T-helper 17 cell (primary cell): ENCODE measurements around the gene NMUR1. TPM values are rescaled to one million over a fixed set of nuclear protein-coding genes. Genes with fewer than 3 reads are reported as not detected.
"Not testable (repeated sequence)": the region's sequence is repeated elsewhere in the genome, so short reads cannot be mapped to it uniquely, and the experiment has no call there.

Experiments used
- ATAC-seq: fragments of 150-1000 bp; cut with Tn5 transposase; 2 replicates; pipeline ENCODE4 v1.10.0; 2021; ENCODE audit warnings: mild to moderate bottlenecking, moderate library complexity
- DNase-seq, 3 donors: peaks; one replicate each; pipeline versions ENCODE4 v3.0.0 to v3.0.0-alpha.2; 2020 to 2021
- H3K9me3 ChIP-seq: one replicate; pipeline ENCODE4 v1.7.0; 2013; ENCODE audit warnings: low read length, mild to moderate bottlenecking; ENCODE audit not compliant: control insufficient read depth, poor library complexity, severe bottlenecking
- H3K27ac Mint-ChIP-seq: one replicate; pipeline ENCODE4 v1.8.0; 2022; ENCODE audit warnings: mild to moderate bottlenecking, moderate library complexity, mixed read lengths
- H3K27me3 Mint-ChIP-seq: one replicate; pipeline ENCODE4 v1.8.0; 2022; ENCODE audit warnings: mixed read lengths
- H3K36me3 Mint-ChIP-seq: one replicate; pipeline ENCODE4 v1.8.0; 2022; ENCODE audit warnings: low read depth, mixed read lengths
- H3K4me1 Mint-ChIP-seq: one replicate; pipeline ENCODE4 v1.8.0; 2022; ENCODE audit warnings: mild to moderate bottlenecking, mixed read lengths
- H3K4me3 Mint-ChIP-seq: one replicate; pipeline ENCODE4 v1.8.0; 2022; ENCODE audit warnings: mild to moderate bottlenecking, moderate library complexity, mixed read lengths
- total RNA-seq, 4 donors: library from RNA in 2 of 4; stranded (reverse) in 2 of 4; gene quantifications; one replicate each; pipeline ENCODE4 v1.2.3 and lab custom pipeline; 2022 to 2026

NMUR1 gene
- total RNA-seq (under 1 TPM; 0.35 to 0.55 TPM), total RNA-seq (lab: John Stamatoyannopoulos, UW) (0.12 to 0.38 reads per million in 2 donors)

DNA sequence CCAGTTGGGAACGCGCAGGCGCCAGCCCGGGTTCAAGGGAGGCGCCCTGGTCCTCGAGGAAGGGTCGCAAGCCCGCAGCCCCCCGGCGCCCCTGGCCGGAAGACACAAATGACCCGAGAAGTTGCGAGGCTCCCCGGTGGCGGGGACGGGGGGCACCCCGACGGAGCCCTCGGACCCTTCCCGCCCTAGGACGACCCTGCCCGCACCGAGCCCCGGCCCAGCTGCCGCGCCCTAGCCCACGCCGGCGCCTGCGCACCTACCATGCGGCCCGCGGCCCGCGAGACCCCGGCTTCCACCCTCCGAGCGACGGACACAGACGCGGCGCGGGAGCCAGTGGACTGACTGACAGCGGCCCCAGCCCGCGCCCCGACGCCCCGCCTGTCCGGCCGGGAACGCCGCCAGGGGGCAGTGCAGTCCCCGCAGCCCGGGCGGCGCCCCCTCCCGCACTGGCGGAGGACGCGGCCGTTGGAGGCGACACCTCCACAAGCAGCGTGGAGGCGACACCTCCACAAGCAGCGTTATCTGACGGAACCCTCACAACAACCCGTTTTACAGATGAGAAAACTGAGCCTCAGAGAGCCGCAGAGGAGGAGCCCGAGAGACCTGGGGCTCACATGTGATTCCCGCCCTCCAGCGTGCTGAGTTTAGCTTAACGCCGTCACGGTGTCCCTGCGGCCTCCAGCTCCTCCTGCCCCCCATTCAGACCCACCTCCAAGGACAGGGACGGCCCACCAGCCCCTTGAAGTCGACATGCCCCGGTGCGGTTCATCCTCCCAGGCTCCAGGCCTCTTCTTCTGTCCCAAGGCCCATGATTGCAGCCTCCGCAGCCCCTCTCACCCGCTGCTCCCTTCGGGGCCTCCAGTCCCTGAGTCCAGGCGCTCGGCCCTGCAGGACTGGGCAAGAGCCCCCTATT, at the start of gene NMUR1:
TSS of gene NMUR1 (minus strand) at position 347 of the 913 bp plus-strand sequence. CDS start at position 263, 84 bp downstream.
- DNase-seq (peak; percentile 66 to 81 (median 78)), ATAC-seq (peak; percentile 96)
- H3K9me3 ChIP-seq = no peaks in the 10 kb centered on the region
- no peaks in the 10 kb centered on the region for H3K36me3 Mint-ChIP-seq
- H3K4me1 Mint-ChIP-seq = peaks cover 13% of the 10 kb centered on the region
- H3K4me3 Mint-ChIP-seq = peak within 1 kb of the TSS; percentile 88
- H3K27me3 Mint-ChIP-seq = no peaks in the 10 kb centered on the region
- H3K27ac Mint-ChIP-seq = peak within 1 kb of the TSS; percentile 34

GRCh38 chr2:231579560-231579959, 49.3 kb upstream of the NMUR1 start:
- no peak overlapping the region for H3K4me3 Mint-ChIP-seq
- ATAC-seq (no peak), DNase-seq (no peak)
- no peaks in the 10 kb centered on the region for H3K4me1 Mint-ChIP-seq
- H3K36me3 Mint-ChIP-seq = peaks cover 3% of the 10 kb centered on the region
- H3K27me3 Mint-ChIP-seq = peaks cover 4% of the 10 kb centered on the region
- H3K9me3 ChIP-seq = no peaks in the 10 kb centered on the region
- no peak overlapping the region for H3K27ac Mint-ChIP-seq

DNA sequence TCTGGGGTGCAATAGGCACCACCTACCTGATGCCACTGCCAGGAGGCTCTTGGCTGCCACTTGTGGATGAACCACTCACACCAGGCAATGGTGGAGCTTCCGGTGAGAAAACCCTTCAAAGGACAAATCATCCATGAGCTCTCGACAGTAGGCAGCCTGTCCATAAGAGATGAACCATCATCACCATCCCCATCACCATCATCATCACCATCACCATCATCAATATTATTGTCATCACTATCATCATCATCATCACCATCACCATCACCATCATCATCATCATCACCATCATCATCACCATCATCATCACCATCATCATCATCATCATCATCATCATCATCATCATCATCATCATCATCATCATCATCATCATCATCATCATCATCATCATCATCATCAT, 48.4 kb upstream of the NMUR1 start:
- ATAC-seq, DNase-seq, H3K36me3 Mint-ChIP-seq, H3K27me3 Mint-ChIP-seq, H3K27ac Mint-ChIP-seq, H3K9me3 ChIP-seq, H3K4me1 Mint-ChIP-seq, H3K4me3 Mint-ChIP-seq: not testable (repeated sequence)

- DNase-seq (no peak), ATAC-seq (no peak)
- Mint-ChIP-seq H3K4me3 (no peak overlapping the region), H3K36me3 (peaks cover 3% of the 10 kb centered on the region), H3K27ac (no peak overlapping the region), H3K4me1 (peaks cover 2% of the 10 kb centered on the region), H3K27me3 (no peaks in the 10 kb centered on the region)
- no peaks in the 10 kb centered on the region for H3K9me3 ChIP-seq
Measured at GRCh38 chr2:231576465-231576864, 46.2 kb upstream of the NMUR1 start.

- Mint-ChIP-seq H3K4me3 (no peak overlapping the region), H3K27ac (no peak overlapping the region), H3K36me3 (peaks cover 3% of the 10 kb centered on the region), H3K27me3 (no peaks in the 10 kb centered on the region), H3K4me1 (peaks cover 2% of the 10 kb centered on the region)
- DNase-seq = no peak
- no peak for ATAC-seq
- H3K9me3 ChIP-seq = no peaks in the 10 kb centered on the region
Measured at GRCh38 chr2:231575612-231576256, 45.5 kb upstream of the NMUR1 start.

GRCh38 chr2:231573698-231574421, 43.6 kb upstream of the NMUR1 start:
- Mint-ChIP-seq H3K27me3 (no peaks in the 10 kb centered on the region), H3K4me3 (no peak overlapping the region), H3K4me1 (peaks cover 2% of the 10 kb centered on the region), H3K36me3 (no peaks in the 10 kb centered on the region), H3K27ac (no peak overlapping the region)
- DNase-seq (no peak), ATAC-seq (no peak)
- no peaks in the 10 kb centered on the region for H3K9me3 ChIP-seq

DNA sequence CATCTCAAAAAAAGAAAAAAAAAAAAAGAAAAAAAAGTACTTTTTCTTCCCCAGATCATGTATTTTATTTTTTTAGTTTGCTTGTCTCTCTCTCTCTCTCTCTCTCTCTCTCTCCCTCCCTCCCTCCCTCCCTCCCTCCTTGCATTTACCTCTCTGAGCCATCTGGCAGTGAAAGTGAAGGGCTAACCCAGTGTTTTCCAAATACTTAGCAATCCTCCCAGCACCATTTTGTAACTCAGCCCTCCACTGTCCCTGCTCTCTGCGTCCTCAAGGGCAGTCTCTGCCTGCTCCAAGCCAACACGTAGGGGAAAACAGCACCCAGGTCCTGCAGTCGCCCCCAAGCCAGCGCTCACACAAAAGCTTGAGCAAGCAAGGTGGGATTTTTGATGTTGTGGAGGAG, 42.9 kb upstream of the NMUR1 start:
- Mint-ChIP-seq H3K36me3 (no peaks in the 10 kb centered on the region), H3K4me1 (peaks cover 4% of the 10 kb centered on the region), H3K4me3 (no peak overlapping the region), H3K27ac (no peak overlapping the region), H3K27me3 (no peaks in the 10 kb centered on the region)
- no peak for DNase-seq
- no peaks in the 10 kb centered on the region for H3K9me3 ChIP-seq
- ATAC-seq = no peak

DNA sequence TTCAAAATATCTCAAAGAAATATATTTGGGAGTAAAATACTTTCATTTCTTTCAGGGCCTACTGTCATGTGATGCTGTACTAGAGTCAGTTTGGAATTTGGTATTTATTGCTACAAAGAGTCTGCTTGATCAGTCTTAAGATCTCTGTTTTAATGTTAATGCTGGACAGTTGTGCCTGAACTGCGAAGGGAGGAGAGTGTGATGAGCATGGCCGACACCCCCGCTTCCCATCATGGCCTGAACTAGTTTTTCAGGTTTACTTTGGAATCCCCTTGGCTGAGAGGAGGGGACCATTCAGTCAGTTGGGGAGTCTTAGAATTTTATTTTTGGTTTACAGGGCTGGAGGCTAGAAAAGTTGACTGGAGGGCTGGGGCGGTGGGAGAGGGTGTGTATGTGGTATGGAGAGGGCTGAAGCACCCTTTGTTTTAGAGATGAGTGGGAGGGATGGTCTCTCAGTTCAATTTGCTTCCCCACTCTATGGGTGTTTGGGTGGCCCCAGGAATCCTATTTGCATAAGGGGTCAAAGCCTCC, 41.5 kb upstream of the NMUR1 start:
- Mint-ChIP-seq H3K27me3 (no peaks in the 10 kb centered on the region), H3K36me3 (no peaks in the 10 kb centered on the region), H3K4me3 (no peak overlapping the region), H3K4me1 (peaks cover 4% of the 10 kb centered on the region), H3K27ac (no peak overlapping the region)
- no peak for DNase-seq
- H3K9me3 ChIP-seq = no peaks in the 10 kb centered on the region
- ATAC-seq = no peak

DNA sequence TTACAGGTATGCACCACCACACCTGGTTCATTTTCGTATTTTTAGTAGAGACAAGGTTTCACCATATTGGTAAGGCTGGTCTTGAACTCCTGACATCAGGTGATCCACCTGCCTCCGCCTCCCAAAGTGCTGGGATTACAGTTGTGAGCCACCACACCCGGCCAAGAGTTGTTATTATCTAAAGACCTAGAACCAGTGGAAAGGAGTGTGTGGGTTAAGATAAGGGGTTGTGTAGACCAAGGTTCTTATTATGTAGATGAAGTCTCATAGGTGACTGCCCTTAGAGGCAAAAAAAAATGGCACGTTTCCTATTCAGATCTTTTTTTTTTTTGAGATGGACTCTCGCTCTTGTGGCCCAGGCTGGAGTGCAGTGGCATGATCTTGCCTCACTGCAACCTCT, 40.7 kb upstream of the NMUR1 start:
- ATAC-seq, H3K36me3 Mint-ChIP-seq, H3K4me3 Mint-ChIP-seq, H3K4me1 Mint-ChIP-seq, H3K27ac Mint-ChIP-seq, DNase-seq, H3K9me3 ChIP-seq, H3K27me3 Mint-ChIP-seq: not testable (repeated sequence)

GRCh38 chr2:231568785-231569435, 38.7 kb upstream of the NMUR1 start:
- no peaks in the 10 kb centered on the region for H3K9me3 ChIP-seq
- H3K36me3 Mint-ChIP-seq = no peaks in the 10 kb centered on the region
- ATAC-seq = no peak
- peak overlapping the region; percentile 68 for H3K27ac Mint-ChIP-seq
- peaks cover 4% of the 10 kb centered on the region for H3K4me1 Mint-ChIP-seq
- H3K4me3 Mint-ChIP-seq = no peak overlapping the region
- no peaks in the 10 kb centered on the region for H3K27me3 Mint-ChIP-seq
- DNase-seq = no peak

GRCh38 chr2:231568098-231568784, 38.0 kb upstream of the NMUR1 start:
- ATAC-seq = no peak
- Mint-ChIP-seq H3K27ac (peak overlapping the region; percentile 68), H3K4me3 (no peak overlapping the region), H3K36me3 (no peaks in the 10 kb centered on the region), H3K27me3 (no peaks in the 10 kb centered on the region), H3K4me1 (peaks cover 2% of the 10 kb centered on the region)
- no peaks in the 10 kb centered on the region for H3K9me3 ChIP-seq
- no peak for DNase-seq

GRCh38 chr2:231567159-231567558, 36.9 kb upstream of the NMUR1 start:
- no peak for ATAC-seq
- Mint-ChIP-seq H3K27me3 (no peaks in the 10 kb centered on the region), H3K27ac (no peak overlapping the region)

More at GRCh38 chr2:231567159-231567558, 36.9 kb upstream of the NMUR1 start:
- DNase-seq = no peak
- H3K9me3 ChIP-seq = no peaks in the 10 kb centered on the region
- Mint-ChIP-seq H3K4me1 (peaks cover 2% of the 10 kb centered on the region), H3K4me3 (no peak overlapping the region), H3K36me3 (no peaks in the 10 kb centered on the region)
